ENCODE data around the gene SALL4.

SALL4 gene

DNA sequence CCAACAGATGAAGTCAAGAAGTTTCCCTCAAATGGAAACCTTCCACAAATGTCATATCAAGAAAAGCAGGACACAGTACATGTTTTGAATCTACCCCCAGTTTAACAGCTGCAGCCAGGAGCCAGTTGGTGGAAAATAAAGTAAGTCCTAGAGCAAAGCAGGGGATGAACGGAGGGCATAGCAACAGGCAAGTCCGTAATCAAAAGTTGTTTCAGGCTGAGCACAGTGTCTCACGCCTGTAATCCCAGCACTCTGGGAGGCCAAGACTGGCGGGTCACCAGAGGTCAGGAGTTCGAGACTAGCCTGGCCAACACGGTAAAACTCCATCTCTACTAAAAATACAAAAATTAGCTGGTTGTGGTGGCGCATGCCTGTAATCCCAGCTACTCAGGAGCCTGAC lies 2.4 kb upstream of the SALL4 start:
- Histone ChIP-seq H3K36me3 (ENCODE audit: insufficient read depth, low read length) (no peaks in the 10 kb centered on the region), H3F3A (ENCODE audit: low read depth) (no peaks in the 10 kb centered on the region), H3K4me3 (ENCODE audit: low read length, poor library complexity, severe bottlenecking) (no peak overlapping the region), H3K4me2 (ENCODE audit: low read depth, low read length, poor library complexity, severe bottlenecking) (no peak overlapping the region), H3K4me1 (ENCODE audit: insufficient read depth, low read length, poor library complexity, severe bottlenecking) (no peaks in the 10 kb centered on the region), H3K9me3 (ENCODE audit: insufficient read depth, low read depth, low read length) (no peaks in the 10 kb centered on the region), H3K27me3 (ENCODE audit: insufficient read depth, low read length, poor library complexity, severe bottlenecking) (no peaks in the 10 kb centered on the region), H3K9ac (ENCODE audit: low read depth, low read length, poor library complexity, severe bottlenecking) (no peak overlapping the region), H2AFZ (ENCODE audit: low read length) (no peak overlapping the region), H4K20me1 (ENCODE audit: insufficient read depth, low read length, poor library complexity, severe bottlenecking) (no peaks in the 10 kb centered on the region), H3K79me2 (ENCODE audit: insufficient read depth, low read length) (no peaks in the 10 kb centered on the region), H3K9me2 (replicated peaks; ENCODE audit: low read depth, low read length) (no peaks in the 10 kb centered on the region)
- TF ChIP-seq, protein P1, sequence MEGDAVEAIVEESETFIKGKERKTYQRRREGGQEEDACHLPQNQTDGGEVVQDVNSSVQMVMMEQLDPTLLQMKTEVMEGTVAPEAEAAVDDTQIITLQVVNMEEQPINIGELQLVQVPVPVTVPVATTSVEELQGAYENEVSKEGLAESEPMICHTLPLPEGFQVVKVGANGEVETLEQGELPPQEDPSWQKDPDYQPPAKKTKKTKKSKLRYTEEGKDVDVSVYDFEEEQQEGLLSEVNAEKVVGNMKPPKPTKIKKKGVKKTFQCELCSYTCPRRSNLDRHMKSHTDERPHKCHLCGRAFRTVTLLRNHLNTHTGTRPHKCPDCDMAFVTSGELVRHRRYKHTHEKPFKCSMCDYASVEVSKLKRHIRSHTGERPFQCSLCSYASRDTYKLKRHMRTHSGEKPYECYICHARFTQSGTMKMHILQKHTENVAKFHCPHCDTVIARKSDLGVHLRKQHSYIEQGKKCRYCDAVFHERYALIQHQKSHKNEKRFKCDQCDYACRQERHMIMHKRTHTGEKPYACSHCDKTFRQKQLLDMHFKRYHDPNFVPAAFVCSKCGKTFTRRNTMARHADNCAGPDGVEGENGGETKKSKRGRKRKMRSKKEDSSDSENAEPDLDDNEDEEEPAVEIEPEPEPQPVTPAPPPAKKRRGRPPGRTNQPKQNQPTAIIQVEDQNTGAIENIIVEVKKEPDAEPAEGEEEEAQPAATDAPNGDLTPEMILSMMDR (conservative IDR thresholded peaks at IDR 0.05; ENCODE audit: low read length), result no peak
- TF ChIP-seq EZH2phosphoT487 (IDR thresholded peaks at IDR 0.05; ENCODE audit: borderline replicate concordance), result no peak

DNA sequence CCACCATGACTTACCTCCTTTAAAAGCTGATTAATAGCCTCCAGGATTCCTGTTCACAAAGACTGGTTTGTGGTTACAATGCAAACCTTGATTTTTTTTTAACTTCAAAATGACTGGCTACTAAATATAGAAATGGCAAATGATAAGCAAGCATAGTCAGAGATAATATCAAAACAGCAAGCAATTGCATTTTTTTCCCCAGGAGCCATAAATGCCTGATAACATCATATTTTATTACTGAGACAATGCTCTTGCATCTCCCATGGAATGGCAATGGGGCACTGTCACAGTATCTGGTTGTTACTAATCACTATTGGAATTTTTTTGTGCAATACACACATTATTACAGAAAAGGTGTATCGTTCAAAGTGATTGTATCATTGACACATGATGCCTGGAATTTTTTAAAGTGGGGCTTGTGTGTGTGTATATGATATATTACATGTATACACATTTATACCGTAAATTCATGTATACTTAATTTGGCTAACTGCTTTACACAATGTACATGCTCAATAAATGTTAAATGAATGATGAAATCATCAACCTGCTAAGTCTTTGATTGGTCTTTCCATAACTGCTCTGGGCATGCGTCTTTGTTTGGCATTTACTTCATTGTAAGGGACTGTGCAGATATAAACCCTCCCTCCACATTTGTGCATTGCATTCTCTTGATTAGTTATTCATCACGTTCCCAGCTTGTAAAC lies 980 bp upstream of the SALL4 start:
- TF ChIP-seq, protein P1 (conservative IDR thresholded peaks at IDR 0.05; ENCODE audit: low read length), result no peak
- TF ChIP-seq EZH2phosphoT487 (IDR thresholded peaks at IDR 0.05; ENCODE audit: borderline replicate concordance), result no peak

DNA sequence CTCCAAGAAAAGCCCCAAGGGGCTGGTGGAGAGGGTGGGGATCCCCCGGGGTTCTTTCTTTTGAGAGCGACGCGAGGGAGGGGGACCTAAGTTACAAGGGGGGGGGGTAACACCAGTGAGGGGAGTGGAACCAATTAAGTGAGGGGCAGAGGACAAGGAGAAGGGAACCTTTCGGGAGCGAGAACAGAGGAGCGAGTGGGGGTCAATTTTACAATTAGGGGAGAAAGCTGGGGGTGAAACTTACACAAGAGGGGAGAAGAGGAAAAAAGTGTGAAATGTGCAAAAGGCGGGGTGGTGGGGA lies 548 bp downstream of the SALL4 start:
- Histone ChIP-seq H2AFZ (ENCODE audit: low read length) (no peak overlapping the region), H4K20me1 (ENCODE audit: insufficient read depth, low read length, poor library complexity, severe bottlenecking) (no peaks in the 10 kb centered on the region), H3K9me3 (ENCODE audit: insufficient read depth, low read depth, low read length) (no peaks in the 10 kb centered on the region), H3K4me1 (ENCODE audit: insufficient read depth, low read length, poor library complexity, severe bottlenecking) (peaks cover 21% of the 10 kb centered on the region), H3K27me3 (ENCODE audit: insufficient read depth, low read length, poor library complexity, severe bottlenecking) (no peaks in the 10 kb centered on the region), H3F3A (ENCODE audit: low read depth) (no peaks in the 10 kb centered on the region), H3K36me3 (ENCODE audit: insufficient read depth, low read length) (no peaks in the 10 kb centered on the region), H3K79me2 (ENCODE audit: insufficient read depth, low read length) (no peaks in the 10 kb centered on the region), H3K4me2 (ENCODE audit: low read depth, low read length, poor library complexity, severe bottlenecking) (no peak overlapping the region), H3K4me3 (ENCODE audit: low read length, poor library complexity, severe bottlenecking) (no peak overlapping the region), H3K9ac (ENCODE audit: low read depth, low read length, poor library complexity, severe bottlenecking) (no peak overlapping the region), H3K9me2 (replicated peaks; ENCODE audit: low read depth, low read length) (no peaks in the 10 kb centered on the region)
- no peak for TF ChIP-seq EZH2phosphoT487 (IDR thresholded peaks at IDR 0.05; ENCODE audit: borderline replicate concordance)
- TF ChIP-seq, protein P1 (conservative IDR thresholded peaks at IDR 0.05; ENCODE audit: low read length), result no peak

More for the DNA sequence above, 980 bp upstream of the SALL4 start:
- Histone ChIP-seq H4K20me1 (ENCODE audit: insufficient read depth, low read length, poor library complexity, severe bottlenecking) (no peaks in the 10 kb centered on the region), H3K4me1 (ENCODE audit: insufficient read depth, low read length, poor library complexity, severe bottlenecking) (peaks cover 11% of the 10 kb centered on the region), H3K4me2 (ENCODE audit: low read depth, low read length, poor library complexity, severe bottlenecking) (no peak overlapping the region), H3K36me3 (ENCODE audit: insufficient read depth, low read length) (no peaks in the 10 kb centered on the region), H3K9ac (ENCODE audit: low read depth, low read length, poor library complexity, severe bottlenecking) (no peak overlapping the region), H2AFZ (ENCODE audit: low read length) (no peak overlapping the region), H3K79me2 (ENCODE audit: insufficient read depth, low read length) (no peaks in the 10 kb centered on the region), H3F3A (ENCODE audit: low read depth) (no peaks in the 10 kb centered on the region), H3K27me3 (ENCODE audit: insufficient read depth, low read length, poor library complexity, severe bottlenecking) (no peaks in the 10 kb centered on the region), H3K9me3 (ENCODE audit: insufficient read depth, low read depth, low read length) (no peaks in the 10 kb centered on the region), H3K9me2 (replicated peaks; ENCODE audit: low read depth, low read length) (no peaks in the 10 kb centered on the region), H3K4me3 (ENCODE audit: low read length, poor library complexity, severe bottlenecking) (no peak overlapping the region)
